ENCODE measurements around the gene RABL3. TPM values are rescaled to one million over a fixed set of nuclear protein-coding genes. Genes with fewer than 3 reads are reported as not detected.
"Not testable (repeated sequence)": the region's sequence is repeated elsewhere in the genome, so short reads cannot be mapped to it uniquely, and the experiment has no call there.

The RABL3 gene
- total and polyA plus RNA-seq, 2 donors = 18.2 to 19.1 TPM

DNA sequence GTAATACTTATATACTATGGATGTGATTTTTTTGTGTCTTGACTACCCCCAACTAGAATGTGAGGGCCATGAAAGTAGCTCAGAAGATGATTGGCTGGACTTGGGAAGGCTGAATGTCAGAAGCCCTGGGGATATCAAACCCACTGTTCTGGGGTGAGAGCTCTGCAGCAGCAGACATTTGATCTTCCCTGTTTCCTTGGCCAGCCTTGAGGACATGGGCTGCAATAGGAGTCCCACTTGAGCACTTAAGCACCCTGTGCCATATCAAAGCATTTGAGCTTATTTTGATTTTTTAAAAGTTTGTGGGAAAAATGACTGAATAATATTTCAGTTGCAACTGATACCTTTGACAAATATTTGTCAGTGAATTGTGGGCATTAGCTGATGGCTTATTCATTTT, 21.9 kb upstream of the RABL3 start:
- Histone ChIP-seq H3K4me1 (ENCODE audit: insufficient read depth) (no peaks in the 10 kb centered on the region), H3K27ac (ENCODE audit: low read depth) (no peak overlapping the region), H3K36me3 (ENCODE audit: insufficient read depth) (no peaks in the 10 kb centered on the region), H3K4me3 (ENCODE audit: low read depth, low read length) (no peak overlapping the region)
- no peak for DNase-seq (ENCODE audit: extremely low spot score)

GRCh38 chr3:120763601-120764000, 21.3 kb upstream of the RABL3 start:
- DNase-seq (ENCODE audit: extremely low spot score) = no peak
- Histone ChIP-seq H3K27ac (ENCODE audit: low read depth) (no peak overlapping the region), H3K36me3 (ENCODE audit: insufficient read depth) (no peaks in the 10 kb centered on the region), H3K4me1 (ENCODE audit: insufficient read depth) (no peaks in the 10 kb centered on the region), H3K4me3 (ENCODE audit: low read depth, low read length) (no peak overlapping the region)
- WGBS = 27% methylated on average over 1 of the region's 1 CpG

DNA sequence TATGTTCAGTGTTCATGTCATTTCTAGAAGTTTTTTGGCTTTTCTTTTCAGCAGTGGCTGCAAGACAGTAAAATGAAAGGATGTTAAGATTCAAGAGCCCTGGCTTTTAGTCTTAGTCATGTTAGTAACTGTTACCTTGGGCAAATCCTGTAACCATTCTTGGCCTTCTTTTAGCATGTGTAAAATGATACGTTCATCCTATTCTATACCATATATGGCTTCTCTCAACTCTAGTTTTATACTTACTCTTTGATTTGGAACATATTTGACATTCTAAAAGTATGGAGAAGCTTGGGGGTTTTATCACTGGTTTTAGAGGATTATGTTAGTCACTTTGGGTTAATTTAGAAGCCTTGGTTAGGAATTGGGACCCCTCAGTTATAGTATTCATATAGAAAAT, 20.3 kb upstream of the RABL3 start:
- WGBS = 57% methylated on average over 1 of the region's 1 CpG
- DNase-seq (ENCODE audit: extremely low spot score) = no peak

DNA sequence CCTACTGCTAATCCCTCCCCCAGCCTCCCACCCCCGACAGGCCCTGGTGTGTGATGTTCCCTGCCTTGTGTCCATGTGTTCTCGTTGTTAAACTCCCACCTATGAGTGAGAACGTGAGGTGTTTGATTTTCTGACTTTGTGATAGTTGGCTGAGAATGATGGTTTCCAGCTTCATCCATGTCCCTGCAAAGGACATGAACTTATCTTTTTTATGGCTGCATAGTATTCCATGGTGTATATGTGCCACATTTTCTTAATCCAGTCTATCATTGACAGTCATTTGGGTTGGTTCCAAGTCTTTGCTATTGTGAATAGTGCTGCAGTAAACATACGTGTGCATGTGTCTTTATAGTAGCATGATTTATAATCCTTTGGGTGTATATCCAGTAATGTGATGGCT, 16.2 kb upstream of the RABL3 start:
- H3K4me1 ChIP-seq (ENCODE audit: insufficient read depth); H3K27ac ChIP-seq (ENCODE audit: low read depth); DNase-seq (ENCODE audit: extremely low spot score); H3K36me3 ChIP-seq (ENCODE audit: insufficient read depth); H3K4me3 ChIP-seq (ENCODE audit: low read depth, low read length): not testable (repeated sequence)
- 84% methylated on average over 4 of the region's 4 CpGs for WGBS

More for the DNA sequence above, 20.3 kb upstream of the RABL3 start:
- Histone ChIP-seq H3K36me3 (ENCODE audit: insufficient read depth) (no peaks in the 10 kb centered on the region), H3K27ac (ENCODE audit: low read depth) (no peak overlapping the region), H3K4me1 (ENCODE audit: insufficient read depth) (no peaks in the 10 kb centered on the region), H3K4me3 (ENCODE audit: low read depth, low read length) (no peak overlapping the region)

DNA sequence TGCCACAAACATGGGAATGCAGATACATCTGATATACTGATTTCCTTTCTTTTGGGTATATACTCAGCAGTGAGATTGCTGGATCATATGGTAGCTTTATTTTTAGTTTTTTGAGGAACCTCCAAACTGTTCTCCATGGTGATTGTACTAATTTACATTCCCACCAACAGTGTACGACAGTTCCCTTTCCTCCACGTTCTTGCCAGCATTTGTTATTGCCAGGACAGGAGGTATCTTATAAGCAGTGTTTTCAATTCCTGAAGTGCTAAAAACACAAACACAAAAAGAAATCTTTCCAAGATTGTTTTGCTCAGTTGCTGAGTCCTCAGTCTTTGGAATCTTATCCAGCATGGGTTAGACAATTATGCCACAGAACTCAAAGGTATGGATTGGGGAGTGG, 13.7 kb upstream of the RABL3 start:
- Histone ChIP-seq H3K27ac (ENCODE audit: low read depth) (no peak overlapping the region), H3K4me1 (ENCODE audit: insufficient read depth) (no peaks in the 10 kb centered on the region), H3K4me3 (ENCODE audit: low read depth, low read length) (no peak overlapping the region), H3K36me3 (ENCODE audit: insufficient read depth) (no peaks in the 10 kb centered on the region)
- 89% methylated on average over 2 of the region's 2 CpGs for WGBS
- DNase-seq (ENCODE audit: extremely low spot score) = no peak

GRCh38 chr3:120753810-120754209, 11.5 kb upstream of the RABL3 start:
- H3K4me3 ChIP-seq (ENCODE audit: low read depth, low read length) = no peak overlapping the region
- no peak for DNase-seq (ENCODE audit: extremely low spot score)
- no peaks in the 10 kb centered on the region for H3K36me3 ChIP-seq (ENCODE audit: insufficient read depth)
- H3K4me1 ChIP-seq (ENCODE audit: insufficient read depth) = no peaks in the 10 kb centered on the region
- H3K27ac ChIP-seq (ENCODE audit: low read depth) = no peak overlapping the region

GRCh38 chr3:120752865-120753264, 10.5 kb upstream of the RABL3 start:
- no peak for DNase-seq (ENCODE audit: extremely low spot score)
- Histone ChIP-seq H3K36me3 (ENCODE audit: insufficient read depth) (no peaks in the 10 kb centered on the region), H3K4me1 (ENCODE audit: insufficient read depth) (no peaks in the 10 kb centered on the region), H3K27ac (ENCODE audit: low read depth) (no peak overlapping the region), H3K4me3 (ENCODE audit: low read depth, low read length) (no peak overlapping the region)
- 94% methylated on average over 2 of the region's 2 CpGs for WGBS

DNA sequence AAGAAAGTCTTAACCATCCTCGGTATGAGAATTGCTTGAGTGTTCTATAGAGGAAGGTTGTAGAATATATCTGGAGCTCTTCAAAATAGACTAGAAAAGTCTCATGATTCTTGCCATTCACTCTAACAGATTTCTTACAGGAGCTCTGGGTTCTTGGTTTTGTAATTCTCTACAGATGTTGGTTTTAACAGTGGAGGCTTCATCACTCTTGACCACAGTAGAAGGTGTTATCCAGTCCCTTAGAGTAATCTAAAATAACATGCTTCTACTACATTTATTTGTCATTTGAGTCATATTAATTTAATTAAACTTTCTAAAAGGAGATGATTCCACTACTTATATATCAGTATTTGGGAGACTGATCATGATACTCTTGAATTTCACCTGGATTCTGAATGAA, 9.9 kb upstream of the RABL3 start:
- Histone ChIP-seq H3K4me1 (ENCODE audit: insufficient read depth) (no peaks in the 10 kb centered on the region), H3K36me3 (ENCODE audit: insufficient read depth) (no peaks in the 10 kb centered on the region), H3K27ac (ENCODE audit: low read depth) (no peak overlapping the region), H3K4me3 (ENCODE audit: low read depth, low read length) (no peak overlapping the region)
- WGBS = 95% methylated on average over 1 of the region's 1 CpG
- no peak for DNase-seq (ENCODE audit: extremely low spot score)

DNA sequence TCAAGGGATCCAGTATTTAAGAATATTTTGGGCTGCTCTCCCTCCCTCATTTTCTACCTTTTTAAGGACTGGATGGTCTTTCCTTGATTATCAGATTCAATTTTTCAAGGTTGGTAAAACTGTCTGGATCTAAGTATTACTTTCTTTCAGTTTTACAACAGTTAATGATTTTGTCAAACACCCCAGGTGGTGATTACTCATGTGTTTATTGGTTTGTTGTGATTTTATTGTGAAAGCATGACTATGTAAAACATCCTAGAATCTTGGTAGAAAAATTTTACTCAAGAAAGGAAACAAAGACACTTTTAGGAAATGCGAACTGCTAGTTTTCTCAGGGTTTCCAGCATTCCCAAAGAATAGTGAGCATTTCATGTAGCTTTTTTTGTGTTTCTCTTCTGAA, 7.5 kb upstream of the RABL3 start:
- no peak overlapping the region for H3K4me3 ChIP-seq (ENCODE audit: low read depth, low read length)
- H3K36me3 ChIP-seq (ENCODE audit: insufficient read depth) = no peaks in the 10 kb centered on the region
- WGBS = 96% methylated on average over 1 of the region's 1 CpG
- H3K4me1 ChIP-seq (ENCODE audit: insufficient read depth) = no peaks in the 10 kb centered on the region
- no peak for DNase-seq (ENCODE audit: extremely low spot score)
- no peak overlapping the region for H3K27ac ChIP-seq (ENCODE audit: low read depth)

DNA sequence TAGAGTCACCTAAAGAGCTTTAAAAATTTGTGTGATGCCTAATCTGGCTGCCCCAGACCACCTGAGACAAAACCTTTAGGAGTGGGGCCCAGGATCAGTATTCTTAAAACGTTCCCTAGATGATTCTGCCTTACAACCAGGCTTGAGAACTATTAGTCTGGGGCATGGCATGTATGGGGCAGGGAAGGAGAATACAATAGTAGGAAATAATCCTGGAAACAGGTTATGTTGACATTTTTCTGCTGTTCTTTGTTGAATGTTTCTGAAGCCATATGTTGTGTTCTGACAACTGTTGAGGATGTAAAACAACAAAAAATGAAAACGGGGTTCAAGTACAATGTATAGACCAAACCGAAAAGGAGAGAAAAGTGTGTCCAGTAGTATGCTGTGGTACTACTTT, 3.1 kb upstream of the RABL3 start:
- Histone ChIP-seq H3K27ac (ENCODE audit: low read depth) (no peak overlapping the region), H3K4me1 (ENCODE audit: insufficient read depth) (no peaks in the 10 kb centered on the region), H3K36me3 (ENCODE audit: insufficient read depth) (no peaks in the 10 kb centered on the region), H3K4me3 (ENCODE audit: low read depth, low read length) (no peak overlapping the region)
- DNase-seq (ENCODE audit: extremely low spot score) = no peak
- WGBS = 84% methylated on average over 3 of the region's 3 CpGs

DNA sequence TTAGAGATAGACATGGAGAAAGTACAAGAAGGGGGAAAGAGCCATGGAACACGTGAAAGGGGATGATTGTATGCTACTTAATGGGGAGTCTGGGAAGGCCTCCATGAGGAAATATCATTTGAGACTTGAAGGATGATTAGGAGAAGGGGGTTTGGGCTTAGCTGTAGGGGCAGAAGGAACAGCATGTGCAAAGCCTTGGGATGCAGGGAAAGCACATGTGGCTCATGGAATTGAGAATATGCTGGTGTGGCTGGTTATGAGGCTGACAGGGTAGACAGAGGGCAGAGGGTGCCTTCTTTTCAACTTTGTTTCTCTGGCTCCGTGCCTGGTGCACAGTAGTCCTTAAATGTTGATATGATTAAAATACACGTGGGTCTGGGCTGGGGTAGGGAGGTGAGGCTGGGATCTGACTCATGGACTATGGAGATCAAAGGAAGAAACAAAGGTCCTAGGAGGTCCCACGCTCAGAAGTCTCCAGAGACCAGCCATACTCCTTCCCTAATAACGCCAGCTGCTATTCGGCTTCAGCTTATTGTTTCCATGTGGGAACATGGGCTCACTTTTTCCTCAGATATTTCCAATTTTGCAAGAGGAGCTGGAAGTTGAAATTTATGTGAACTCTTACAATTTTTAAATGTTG, 1.4 kb upstream of the RABL3 start:
- H3K36me3 ChIP-seq (ENCODE audit: insufficient read depth) = no peaks in the 10 kb centered on the region
- WGBS = 53% methylated on average over 6 of the region's 6 CpGs
- H3K4me1 ChIP-seq (ENCODE audit: insufficient read depth) = no peaks in the 10 kb centered on the region
- H3K27ac ChIP-seq (ENCODE audit: low read depth) = no peak overlapping the region
- H3K4me3 ChIP-seq (ENCODE audit: low read depth, low read length) = peak overlapping the region; percentile 61
- no peak for DNase-seq (ENCODE audit: extremely low spot score)

DNA sequence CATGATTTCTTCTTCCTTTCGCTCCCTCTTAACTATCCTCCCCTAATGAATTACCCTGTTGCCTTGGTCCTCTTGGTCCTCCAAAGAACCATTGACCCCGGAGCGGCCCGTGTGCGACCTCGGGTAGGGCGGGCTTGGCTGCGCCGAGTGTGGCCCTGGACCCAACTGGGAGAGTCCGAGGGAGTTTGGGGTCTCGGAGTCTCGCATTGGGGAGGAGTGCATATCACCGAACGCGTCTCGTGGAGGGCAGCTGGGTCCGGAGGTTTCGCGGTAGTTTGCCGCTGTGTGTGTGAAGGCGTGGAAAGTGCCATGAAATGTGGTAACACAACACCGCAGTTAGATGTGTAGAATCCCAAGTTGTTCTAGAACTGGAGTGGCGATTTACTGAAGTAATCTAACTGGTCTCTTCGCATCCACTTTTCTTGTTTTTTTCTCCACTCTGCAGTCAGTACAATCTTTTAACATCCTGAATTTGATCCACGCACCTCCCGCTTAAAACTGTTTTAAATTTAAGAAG, 591 bp upstream of the RABL3 start:
- H3K4me1 ChIP-seq (ENCODE audit: insufficient read depth) = no peaks in the 10 kb centered on the region
- no peak for DNase-seq (ENCODE audit: extremely low spot score)
- WGBS = under 1% methylated on average over 26 of the region's 26 CpGs
- H3K27ac ChIP-seq (ENCODE audit: low read depth) = no peak overlapping the region
- peak overlapping the region; percentile 61 for H3K4me3 ChIP-seq (ENCODE audit: low read depth, low read length)
- no peaks in the 10 kb centered on the region for H3K36me3 ChIP-seq (ENCODE audit: insufficient read depth)

DNA sequence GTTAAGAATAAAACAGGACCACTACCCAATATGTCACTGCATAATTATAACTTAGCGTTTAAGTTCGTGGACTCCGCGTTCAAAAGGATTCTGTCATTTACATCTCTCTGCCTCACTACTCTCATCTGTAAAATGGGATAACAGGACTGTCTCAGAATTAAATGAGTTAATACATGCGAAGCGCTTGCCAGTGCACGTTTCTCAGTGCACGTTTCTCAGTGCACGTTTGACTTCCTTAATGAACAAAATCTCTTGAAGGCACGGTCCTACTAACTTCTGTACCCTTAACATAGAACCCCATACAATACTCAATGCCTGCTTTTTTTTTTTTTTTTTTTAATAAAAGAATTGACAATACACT, 499 bp downstream of the RABL3 start:
- H3K36me3 ChIP-seq (ENCODE audit: insufficient read depth) = peaks cover 2% of the 10 kb centered on the region
- WGBS = 6% methylated on average over 10 of the region's 10 CpGs
- peak overlapping the region; percentile 61 for H3K4me3 ChIP-seq (ENCODE audit: low read depth, low read length)
- peak overlapping the region; percentile 57 for H3K27ac ChIP-seq (ENCODE audit: low read depth)
- H3K4me1 ChIP-seq (ENCODE audit: insufficient read depth) = no peaks in the 10 kb centered on the region
- DNase-seq (ENCODE audit: extremely low spot score) = peak; percentile 18

DNA sequence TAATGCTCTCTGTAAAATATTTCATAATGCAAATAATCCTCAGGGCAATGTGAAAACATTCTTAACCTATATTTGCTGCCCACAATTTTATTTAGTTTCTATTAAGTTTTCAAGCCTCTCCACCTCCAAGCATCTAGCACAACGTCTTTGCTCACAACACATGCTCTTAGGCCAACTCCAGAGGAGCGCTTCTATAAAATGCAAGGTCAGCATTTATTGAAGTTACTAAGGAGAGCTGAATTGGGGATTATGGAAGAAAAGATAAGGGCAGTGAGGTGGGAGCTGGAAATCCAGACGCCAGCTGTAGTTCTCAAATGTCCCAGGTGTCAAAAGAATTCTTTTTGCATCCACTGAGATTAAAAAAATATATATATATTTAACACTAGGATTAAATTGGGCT, 996 bp downstream of the RABL3 start:
- no peak overlapping the region for H3K27ac ChIP-seq (ENCODE audit: low read depth)
- H3K4me3 ChIP-seq (ENCODE audit: low read depth, low read length) = peak overlapping the region; percentile 61
- H3K36me3 ChIP-seq (ENCODE audit: insufficient read depth) = peaks cover 2% of the 10 kb centered on the region
- no peaks in the 10 kb centered on the region for H3K4me1 ChIP-seq (ENCODE audit: insufficient read depth)
- DNase-seq (ENCODE audit: extremely low spot score) = no peak
- 40% methylated on average over 3 of the region's 3 CpGs for WGBS

DNA sequence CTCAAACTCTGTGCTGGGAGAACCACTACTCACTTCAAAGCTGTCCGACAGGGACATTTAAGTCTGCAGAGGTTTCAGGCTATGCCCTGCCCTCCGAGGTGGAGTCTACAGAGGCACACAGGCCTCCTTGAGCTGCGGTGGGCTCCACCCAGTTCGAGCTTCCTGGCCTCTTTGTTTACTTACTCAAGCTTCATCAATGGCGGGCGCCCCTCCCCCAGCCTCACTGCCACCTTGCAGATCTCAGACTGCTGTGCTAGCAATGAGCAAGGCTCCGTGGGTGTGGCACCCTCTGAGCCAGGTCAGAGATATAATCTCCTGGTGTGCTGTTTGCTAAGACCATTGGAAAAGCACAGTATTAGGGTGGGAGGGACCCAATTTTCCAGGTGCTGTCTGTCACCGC, 4.3 kb downstream of the RABL3 start:
- H3K27ac ChIP-seq (ENCODE audit: low read depth); H3K4me3 ChIP-seq (ENCODE audit: low read depth, low read length); H3K36me3 ChIP-seq (ENCODE audit: insufficient read depth); DNase-seq (ENCODE audit: extremely low spot score); H3K4me1 ChIP-seq (ENCODE audit: insufficient read depth): not testable (repeated sequence)
- 96% methylated on average over 8 of the region's 8 CpGs for WGBS

All from urinary bladder (tissue), 4 donors.